Activated naive CD8-positive, alpha-beta T cell treated with anti-CD3 and anti-CD28 coated beads, Interleukin-2, amount 50 U/mL, for 16 hours (primary cell): ENCODE measurements around the gene ZSCAN5A.
"Not testable (repeated sequence)": the region's sequence is repeated elsewhere in the genome, so short reads cannot be mapped to it uniquely, and the experiment has no call there.

Experiments used
- DNase-seq: peaks from one replicate; pipeline ENCODE4 v3.0.0-alpha.2; 2020; ENCODE audit warnings: low read depth, low spot score

ZSCAN5A gene

DNA sequence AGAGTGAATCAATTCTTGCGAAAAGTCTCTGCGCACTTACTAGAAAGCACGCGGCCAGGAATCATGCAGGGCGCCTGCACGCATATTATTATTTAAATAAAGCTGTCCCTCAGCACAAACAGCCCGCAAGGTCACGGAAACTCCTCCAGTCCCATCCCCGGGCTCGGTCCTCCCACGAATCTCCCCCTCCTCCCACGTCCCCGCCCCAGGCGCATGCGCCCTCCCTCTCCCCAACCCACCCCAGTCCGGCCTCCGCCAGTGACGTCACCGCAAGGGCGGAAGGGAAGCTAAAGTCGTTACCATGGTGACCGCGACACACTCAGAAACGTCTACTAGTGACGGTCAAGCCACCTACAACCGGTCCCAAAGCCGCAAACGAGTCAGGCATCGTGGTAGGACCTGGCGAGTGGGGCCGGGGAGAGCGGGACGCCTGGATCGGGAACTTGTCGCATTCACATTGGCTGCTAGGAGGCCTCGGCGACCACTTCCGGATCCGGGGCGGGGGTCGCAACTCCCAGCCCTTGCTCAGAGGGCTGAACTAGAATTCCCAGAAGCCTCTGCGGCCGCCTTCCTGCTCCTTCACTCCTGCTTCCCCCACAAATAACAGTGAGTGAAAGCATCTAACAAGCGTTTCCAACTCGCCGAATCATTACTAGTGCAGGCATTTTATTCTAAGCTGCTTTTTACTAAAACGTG lies at the start of gene ZSCAN5A:
TSS of gene ZSCAN5A (minus strand) at position 459 of the 696 bp plus-strand sequence. CDS start 89,793 bp downstream, outside the sequence.
- DNase-seq, result peak; percentile 93

- DNase-seq, result no peak
Measured at GRCh38 chr19:56360841-56361240, 46.2 kb upstream of the ZSCAN5A start.

- no peak for DNase-seq
Measured at GRCh38 chr19:56356944-56357343, 42.3 kb upstream of the ZSCAN5A start.

DNA sequence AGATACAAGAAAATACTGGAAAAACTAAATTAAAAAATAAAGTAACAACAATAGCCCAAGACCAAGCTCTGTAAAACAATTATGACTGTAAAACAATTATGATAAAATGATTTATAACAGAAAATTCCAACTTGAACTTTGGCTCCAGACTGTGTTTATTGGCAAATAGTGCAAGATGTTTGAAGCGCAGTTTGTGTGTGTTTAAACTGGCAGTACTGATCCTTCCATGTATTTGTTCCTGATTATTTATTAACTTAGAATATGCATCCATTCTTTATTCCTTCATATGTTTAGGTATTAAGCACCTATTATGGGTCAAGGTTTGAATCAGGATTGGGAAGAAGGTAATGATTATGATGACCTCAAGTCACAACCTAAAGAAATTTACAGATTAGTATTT lies 40.9 kb upstream of the ZSCAN5A start:
- DNase-seq, result no peak

- no peak for DNase-seq
Measured at GRCh38 chr19:56351208-56351607, 36.6 kb upstream of the ZSCAN5A start.

DNA sequence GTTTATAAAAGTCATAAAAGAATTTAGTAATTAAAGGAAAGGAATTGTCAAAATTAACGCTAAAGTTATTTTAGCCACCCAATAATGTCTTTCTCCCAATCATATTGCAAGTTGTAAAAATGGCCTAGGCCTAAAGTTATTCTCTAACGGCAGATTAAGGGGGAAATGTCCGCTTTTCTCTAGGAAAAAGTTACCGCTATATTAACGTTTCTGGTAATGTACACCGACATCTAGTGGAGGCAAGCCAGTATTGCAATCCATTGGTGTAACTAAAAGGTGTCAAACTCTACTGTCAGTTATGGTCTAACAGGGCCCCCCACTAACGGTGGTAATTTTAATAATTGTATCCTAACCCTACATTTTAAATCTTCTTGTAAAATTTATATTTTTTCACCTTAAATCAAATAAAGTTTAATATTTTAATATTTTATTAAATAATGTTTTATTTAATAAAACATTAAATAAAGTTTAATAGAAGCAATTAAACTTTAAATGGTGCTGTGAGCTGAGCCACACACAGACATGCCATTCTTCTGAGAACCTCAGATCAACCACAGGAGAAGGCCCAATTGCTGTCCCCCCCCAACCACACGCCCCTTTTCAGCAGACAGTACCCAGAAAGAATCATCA lies 35.9 kb upstream of the ZSCAN5A start:
- DNase-seq, result peak; percentile 23

GRCh38 chr19:56348289-56348877 lies 33.7 kb upstream of the ZSCAN5A start:
- DNase-seq, result no peak

- DNase-seq, result no peak
Measured at GRCh38 chr19:56347163-56347778, 32.6 kb upstream of the ZSCAN5A start.

GRCh38 chr19:56341948-56342347 lies 27.3 kb upstream of the ZSCAN5A start:
- DNase-seq, result no peak

DNA sequence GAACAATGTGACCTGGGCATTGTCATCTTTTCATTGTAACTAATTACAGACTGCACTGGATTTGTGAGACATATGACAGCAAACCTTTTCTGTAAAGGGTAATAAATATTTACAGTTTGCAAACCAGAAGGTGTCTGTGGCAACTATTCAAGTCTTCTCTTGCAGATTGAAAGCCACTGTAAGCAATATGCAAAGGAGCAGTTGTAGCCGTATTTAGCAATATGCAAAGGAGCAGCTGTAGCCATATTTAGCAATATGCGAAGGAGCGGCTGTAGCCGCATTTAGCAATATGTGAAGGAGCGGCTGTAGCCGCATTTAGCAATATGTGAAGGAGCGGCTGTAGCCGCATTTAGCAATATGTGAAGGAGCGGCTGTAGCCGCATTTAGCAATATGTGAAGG lies 24.4 kb upstream of the ZSCAN5A start:
- not testable (repeated sequence) for DNase-seq

GRCh38 chr19:56337077-56337476 lies 22.4 kb upstream of the ZSCAN5A start:
- not testable (repeated sequence) for DNase-seq

GRCh38 chr19:56335371-56335770 lies 20.7 kb upstream of the ZSCAN5A start:
- not testable (repeated sequence) for DNase-seq

DNA sequence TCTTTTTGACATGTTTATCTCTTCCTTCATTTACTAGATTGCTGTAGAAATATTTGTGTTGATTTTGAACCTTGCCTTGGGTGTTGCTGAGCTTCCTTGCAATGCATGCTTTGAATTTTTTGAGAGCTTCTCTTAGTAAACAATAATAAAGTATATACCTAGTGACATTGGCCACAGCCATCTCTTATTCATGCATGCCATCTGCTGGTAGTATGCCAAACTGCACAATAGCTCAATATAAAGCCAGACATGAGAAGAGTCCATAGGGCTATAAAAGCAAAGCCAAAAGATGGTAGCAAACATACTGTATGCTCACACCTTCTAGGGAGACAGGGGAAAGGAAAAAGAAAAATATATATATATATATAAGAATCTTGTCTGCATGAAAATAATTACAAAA lies 18.9 kb upstream of the ZSCAN5A start:
- no peak for DNase-seq

GRCh38 chr19:56332695-56333094 lies 18.1 kb upstream of the ZSCAN5A start:
- no peak for DNase-seq

- DNase-seq, result no peak
Measured at GRCh38 chr19:56324436-56324835, 9.8 kb upstream of the ZSCAN5A start.

DNA sequence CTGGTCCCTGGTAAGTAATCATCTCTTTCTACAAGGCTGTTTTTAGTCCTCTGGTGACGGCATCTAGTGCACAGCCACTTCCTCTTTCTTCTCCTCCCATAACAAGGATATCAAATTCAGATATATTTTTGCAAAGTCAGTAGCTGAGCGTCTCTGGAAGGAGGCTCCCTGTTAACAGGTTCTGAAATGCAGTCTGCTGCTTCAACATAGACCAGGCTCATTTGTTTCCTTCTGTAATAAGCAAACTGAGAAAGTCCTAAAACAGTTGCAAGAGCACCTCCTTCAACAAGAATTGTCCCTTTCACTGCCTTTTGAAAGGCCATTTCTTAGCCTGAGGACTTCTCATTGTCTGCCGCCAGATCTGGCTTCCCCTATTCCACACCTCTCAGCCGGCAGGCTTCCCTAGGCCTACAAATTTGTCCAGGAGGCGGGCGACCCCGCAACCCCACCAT lies 7.4 kb upstream of the ZSCAN5A start:
- no peak for DNase-seq

DNA sequence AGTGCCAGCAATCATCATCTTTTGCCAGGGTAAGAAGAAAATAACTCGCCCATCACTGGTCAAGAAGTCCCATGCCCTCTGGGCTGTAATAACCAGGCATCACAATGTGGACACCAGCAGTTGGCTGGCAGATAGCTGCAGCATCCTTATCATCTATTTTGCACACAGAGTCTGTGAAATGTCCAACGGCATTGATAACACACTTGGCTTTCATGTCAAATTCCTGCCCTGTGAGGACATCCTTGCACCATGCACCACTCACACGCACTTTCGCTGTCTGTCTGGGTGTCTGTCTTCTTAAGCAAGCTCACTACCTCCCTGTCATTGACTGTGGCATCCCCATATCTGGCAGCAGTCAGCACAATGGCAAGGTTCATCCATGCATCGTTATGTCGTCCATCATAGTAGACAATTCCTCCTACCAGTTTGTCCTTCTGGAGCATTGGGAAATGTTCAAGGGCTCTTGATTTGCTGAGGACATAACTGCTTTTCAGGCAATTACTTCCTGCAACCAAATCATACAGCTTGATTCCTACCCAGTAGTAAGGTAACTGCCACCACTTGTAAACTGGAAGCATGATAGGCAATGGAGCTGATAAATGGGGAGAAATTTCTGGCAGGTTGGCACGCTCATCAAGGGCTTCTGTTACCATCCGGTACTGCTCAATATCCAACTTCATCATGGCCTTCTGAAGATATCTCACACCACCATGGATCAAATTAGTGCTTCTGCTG lies 6.8 kb upstream of the ZSCAN5A start:
- no peak for DNase-seq

- DNase-seq, result no peak
Measured at GRCh38 chr19:56319991-56320390, 5.4 kb upstream of the ZSCAN5A start.

- DNase-seq, result no peak
Measured at GRCh38 chr19:56317749-56318148, 3.1 kb upstream of the ZSCAN5A start.

GRCh38 chr19:56316728-56317127 lies 2.1 kb upstream of the ZSCAN5A start:
- no peak for DNase-seq

DNA sequence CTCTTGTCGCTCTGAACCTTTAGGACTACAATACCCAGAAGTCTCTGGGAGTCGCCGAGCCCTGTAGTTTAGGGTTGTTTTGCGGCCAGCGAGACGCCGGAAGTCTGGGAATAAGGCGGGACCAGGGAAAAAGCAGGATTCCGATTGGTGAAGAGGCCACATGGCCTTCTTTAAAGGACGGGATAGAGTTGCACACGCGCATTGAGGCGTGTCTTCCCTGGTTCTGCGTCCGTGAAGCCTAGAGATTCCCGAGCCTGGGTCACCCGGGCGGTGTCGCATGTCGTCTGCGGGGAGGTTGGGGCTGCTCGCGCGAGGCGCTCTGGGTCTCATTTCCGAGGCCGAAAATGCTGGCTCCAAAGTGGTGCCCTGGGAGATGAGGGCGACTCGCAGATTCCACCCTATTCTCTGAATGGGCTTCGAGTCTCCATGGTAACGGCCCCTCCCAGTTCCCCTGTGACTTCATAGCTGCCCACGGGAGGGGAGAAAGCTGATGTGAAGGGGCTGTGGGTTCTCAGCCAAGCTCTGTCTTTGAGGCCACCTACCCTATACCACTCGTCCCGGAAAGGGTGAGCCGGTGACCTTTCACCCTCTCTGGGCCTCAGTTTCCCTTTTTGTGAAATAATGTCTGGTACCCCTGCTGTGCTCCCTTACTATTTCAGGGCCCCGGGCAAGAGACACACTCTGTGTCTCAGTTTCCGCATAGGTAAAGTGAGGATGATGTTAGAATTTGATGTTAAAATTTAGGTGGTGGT lies 614 bp upstream of the ZSCAN5A start:
- DNase-seq, result peak; percentile 80
